HG03457 (cell line): ENCODE measurements around the gene RET.
"Not testable (repeated sequence)": the region's sequence is repeated elsewhere in the genome, so short reads cannot be mapped to it uniquely, and the experiment has no call there.

Experiments used
- ATAC-seq: cut with Tn5 transposase; IDR thresholded peaks from one replicate; pipeline ENCODE4 v1.9.1; 2021; ENCODE audit warnings: moderate number of reproducible peaks; ENCODE audit not compliant: unreplicated experiment

Gene RET

DNA sequence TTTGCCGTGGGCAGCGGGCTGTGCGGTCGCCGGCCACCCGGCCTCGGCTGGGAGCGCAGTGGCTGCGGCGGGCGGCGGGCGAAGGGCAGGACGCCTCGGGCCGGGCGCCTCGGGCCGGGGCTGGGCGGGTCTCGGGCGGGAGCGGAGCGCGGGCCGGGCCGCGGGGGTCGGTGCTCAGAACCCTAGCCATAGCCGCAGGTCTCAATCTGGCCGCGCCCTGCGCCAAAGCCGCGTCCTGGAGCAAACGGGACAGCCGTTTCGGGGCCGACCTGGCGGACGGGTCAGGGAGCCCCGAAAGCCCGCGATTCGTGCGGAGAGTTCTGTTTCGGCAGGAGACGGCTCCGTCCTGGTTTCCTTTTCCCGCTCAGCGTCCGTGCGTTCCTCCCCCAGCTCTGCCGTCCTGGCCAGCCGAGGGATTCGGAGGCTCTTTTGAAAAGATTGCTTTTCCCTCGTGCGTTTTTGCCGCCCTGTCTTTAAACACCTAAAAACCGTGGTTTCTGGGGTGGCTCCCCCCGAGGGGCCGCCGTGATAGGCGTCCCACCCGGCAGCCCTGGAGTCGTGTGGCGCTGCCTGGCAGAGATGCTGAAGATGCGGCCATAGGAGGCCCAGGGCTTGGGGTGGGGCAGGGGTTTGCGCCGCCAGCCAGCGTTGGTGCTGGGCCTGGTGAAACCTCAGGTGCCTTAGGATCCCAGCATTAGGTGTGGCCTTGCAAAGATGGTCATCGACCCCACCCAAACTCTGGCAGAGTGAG is 727 bp downstream of the RET start:
- no peak for ATAC-seq

GRCh38 chr10:43078175-43078985 is 1.5 kb downstream of the RET start:
- no peak for ATAC-seq

GRCh38 chr10:43078986-43079273 is 2.1 kb downstream of the RET start:
- no peak for ATAC-seq

DNA sequence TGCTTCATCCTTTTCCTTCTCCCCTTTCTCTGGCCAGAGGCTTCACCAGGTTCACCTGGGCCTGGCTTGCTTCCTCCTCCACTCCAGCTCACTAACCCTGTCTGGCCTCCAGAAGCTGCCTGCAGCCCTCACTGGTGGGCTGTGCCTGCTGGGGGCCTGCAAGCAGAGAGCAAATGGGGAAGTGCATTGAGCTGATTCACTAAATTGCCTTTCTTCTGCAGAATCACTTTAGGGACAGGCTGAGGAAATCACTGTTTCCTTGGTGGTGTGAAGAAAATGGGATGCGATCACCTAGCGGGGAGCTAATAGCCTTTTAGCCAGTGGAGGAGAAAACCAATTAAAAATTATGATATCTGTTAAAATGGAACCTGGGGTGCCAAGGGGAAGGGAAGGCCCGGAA is 3.0 kb downstream of the RET start:
- ATAC-seq: no peak

DNA sequence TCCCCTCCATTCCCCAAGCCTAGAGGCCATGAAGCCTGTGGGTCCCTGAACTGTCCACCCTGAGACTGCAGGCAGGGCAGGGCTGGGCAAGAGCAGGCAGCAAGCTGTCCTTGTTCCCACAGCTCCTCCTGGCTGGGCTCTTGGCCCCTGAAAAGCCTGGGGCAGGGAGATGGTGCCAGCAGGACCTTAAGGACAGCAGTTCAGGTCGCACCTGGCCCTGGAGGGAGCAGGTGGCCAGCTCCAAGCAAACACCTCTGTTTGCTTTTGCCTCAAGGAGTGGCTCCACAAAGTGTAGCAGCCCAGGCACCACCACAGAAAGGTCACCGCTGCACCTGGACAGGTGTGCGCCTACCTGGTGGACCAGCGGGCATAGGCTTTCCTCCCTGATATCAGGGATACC is 5.2 kb downstream of the RET start:
- ATAC-seq: no peak

DNA sequence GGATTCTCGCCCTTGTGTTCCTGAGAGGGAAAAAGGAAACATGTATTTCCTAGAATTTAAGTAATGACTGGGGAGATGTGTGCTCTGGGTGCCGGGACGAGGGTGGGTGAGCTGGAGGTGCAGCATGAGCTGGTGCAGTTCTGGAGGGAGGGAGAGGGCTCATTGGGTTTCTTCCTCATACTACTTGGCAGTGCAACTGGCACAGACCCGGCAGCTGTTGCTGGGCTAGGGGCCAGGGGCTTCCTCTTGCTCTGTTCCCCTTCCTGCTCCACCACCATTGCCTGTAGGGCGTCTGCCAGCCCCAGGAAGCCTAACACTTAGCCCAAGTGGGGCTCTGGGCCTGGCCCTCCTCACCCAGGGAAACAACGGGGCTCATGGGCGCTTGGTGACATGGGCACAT is 5.9 kb downstream of the RET start:
- no peak for ATAC-seq

GRCh38 chr10:43083764-43084163 is 6.9 kb downstream of the RET start:
- ATAC-seq: no peak

GRCh38 chr10:43084812-43085211 is 7.9 kb downstream of the RET start:
- no peak for ATAC-seq

DNA sequence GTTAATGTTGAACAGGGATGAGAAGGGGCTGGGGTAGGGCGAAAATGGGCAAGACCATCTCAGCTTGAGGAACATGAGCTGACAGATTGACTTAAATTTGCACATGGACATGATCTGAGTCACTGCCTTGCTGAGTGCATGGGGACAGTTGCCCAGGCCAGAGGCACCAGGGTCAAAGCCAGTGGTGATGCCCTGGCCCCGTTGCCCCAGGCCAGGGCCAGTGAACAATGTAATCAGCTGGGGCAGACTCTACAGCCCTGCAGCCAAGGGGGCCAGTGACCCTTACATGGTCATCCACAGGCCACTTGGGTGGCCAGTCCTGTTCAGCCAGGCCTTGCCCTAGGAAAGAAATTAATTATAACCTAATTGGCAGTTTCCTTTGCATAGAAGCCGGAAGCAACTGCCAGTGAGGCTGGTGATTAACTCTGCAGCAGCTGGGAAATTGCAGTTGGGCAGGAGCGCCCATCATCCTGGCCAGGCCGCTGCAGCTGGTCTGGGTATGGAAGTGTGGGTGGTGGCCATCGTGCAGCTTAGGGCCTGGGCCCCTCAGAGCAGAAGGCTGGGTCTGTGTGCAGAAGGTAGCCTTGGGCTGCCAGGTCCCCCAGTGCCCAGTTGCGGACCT is 9.6 kb downstream of the RET start:
- ATAC-seq: no peak

GRCh38 chr10:43089519-43089918 is 12.7 kb downstream of the RET start:
- no peak for ATAC-seq

DNA sequence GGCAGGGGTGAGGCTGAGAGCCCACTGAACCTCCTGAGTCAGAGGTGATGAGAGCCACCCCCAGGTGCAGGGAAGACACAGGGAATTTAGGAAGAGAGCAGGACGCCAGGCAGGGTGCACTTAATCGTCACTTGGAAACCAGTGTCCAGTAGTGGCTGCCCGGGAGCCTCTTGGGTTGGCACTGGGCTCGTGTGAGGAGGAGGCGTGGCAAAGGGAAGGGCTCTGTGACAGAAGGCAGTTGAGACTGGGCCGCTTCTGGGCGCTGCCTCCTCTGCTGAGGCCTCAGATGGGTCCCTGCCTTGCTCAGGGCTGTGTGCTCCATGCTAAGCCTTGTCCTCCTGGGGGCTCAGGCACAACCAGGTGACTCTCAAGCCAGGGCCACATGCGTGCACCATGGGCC is 13.3 kb downstream of the RET start:
- ATAC-seq: no peak

DNA sequence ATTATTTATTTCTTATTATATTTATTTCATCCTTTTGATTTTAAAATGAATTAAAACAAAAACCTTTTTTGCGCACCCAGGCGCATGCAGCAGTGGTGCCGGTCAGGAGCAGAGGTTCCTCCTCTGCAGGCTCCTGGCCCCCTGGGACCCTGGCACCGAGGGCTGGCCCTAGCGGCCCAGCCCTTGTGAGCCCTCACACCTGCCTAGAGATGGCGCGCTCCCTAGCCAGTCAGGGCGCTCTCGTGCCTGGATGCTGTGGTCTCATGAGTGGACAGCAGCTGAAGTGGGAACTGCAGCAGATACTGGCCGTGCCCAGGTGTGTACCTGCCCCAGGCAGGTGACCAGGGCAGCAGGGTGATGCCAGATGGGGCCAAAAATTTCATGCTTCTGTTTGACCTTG is 13.8 kb downstream of the RET start:
- no peak for ATAC-seq

DNA sequence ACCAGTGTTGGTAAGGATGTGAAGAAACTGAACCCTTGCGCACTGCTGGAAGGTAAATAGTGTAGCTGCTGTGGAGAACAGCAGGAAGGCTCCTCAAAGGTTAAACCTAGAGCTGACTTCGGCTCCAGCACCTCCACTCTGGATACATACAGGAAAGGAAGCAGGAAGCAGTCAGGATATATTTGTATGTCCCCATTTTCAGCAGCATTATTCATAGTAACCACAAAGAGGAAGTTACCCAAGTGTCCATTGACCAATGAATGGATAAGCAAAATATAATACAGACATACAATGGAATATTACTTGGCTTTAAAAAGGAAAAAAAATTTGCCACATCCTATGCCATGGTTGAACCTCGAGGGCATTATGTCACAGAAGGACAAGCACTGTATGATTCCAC is 15.0 kb downstream of the RET start:
- no peak for ATAC-seq

- ATAC-seq: no peak
These were observed 16.7 kb downstream of the RET start for GRCh38 chr10:43093423-43094076.

- no peak for ATAC-seq
These were observed 17.2 kb downstream of the RET start for GRCh38 chr10:43094085-43094484.

GRCh38 chr10:43099339-43099738 is 22.5 kb downstream of the RET start:
- not testable (repeated sequence) for ATAC-seq

DNA sequence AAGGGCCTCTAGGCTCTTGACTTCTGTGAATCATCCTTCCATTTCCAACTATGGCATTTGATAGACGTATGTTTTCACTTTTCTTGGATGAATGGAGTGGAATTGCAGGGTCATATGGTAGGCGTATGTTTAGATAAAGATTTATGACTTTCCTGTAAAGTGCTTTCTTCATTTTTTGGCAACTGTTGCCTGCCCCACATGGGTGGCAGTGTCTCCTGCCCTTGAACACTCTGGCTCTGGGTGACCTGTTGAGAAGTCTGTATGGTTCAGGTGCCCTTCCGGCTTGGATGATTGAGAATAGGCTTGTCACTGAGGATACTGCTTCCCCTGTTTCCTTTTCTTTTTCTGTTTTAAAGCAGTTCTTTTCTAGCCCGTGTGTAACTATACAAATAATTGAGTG is 23.1 kb downstream of the RET start:
- ATAC-seq: no peak

GRCh38 chr10:43100366-43100765 is 23.5 kb downstream of the RET start:
- no peak for ATAC-seq

DNA sequence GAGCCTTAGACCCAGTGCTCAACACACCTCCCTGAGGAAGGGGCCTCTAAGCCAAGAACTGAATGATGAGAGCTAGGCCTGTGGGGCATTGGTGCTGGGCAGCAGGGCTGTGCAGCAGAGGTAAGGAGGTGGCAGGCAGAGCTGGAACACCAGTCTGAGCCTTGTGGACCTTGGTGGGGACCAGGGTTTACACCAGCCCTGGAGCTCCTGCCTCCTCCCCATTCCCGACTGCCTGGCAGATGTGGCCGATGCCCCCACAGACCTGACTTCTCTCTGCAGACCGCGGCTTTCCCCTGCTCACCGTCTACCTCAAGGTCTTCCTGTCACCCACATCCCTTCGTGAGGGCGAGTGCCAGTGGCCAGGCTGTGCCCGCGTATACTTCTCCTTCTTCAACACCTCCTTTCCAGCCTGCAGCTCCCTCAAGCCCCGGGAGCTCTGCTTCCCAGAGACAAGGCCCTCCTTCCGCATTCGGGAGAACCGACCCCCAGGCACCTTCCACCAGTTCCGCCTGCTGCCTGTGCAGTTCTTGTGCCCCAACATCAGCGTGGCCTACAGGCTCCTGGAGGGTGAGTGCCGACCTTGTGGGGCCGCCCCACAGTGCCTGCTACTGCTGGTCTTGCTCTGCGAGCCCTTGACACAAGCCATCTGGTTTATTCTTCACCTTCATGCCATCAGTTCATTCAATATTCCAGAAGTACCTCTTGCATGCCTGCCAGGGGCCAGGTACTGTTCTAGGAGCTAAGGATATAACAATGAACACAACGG is 25.4 kb downstream of the RET start:
- ATAC-seq: no peak

GRCh38 chr10:43105102-43105955 is 28.5 kb downstream of the RET start:
- peak; percentile 73 for ATAC-seq
